Stimulated activated CD4-positive, alpha-beta T cell treated with anti-CD3 and anti-CD28 coated beads, Interleukin-2, amount 100 ng/mL, for 24 hours (primary cell): Measurements from ENCODE around the gene BARHL1.

Experiments used
- DNase-seq, 2 donors: peaks; one replicate each; pipeline ENCODE4 v3.0.0-alpha.2; 2020

The BARHL1 gene

GRCh38 chr9:132582276-132582785 is at the start of gene BARHL1:
BARHL1 (plus strand) TSS chr9:132582606; CDS start chr9:132582798, 192 bp downstream.
- no peak for DNase-seq

- no peak for DNase-seq
Measured at GRCh38 chr9:132534832-132535231, 47.6 kb upstream of the BARHL1 start.

- DNase-seq: no peak
Measured at GRCh38 chr9:132536124-132536523, 46.3 kb upstream of the BARHL1 start.

- no peak for DNase-seq
Measured at GRCh38 chr9:132537352-132537751, 45.1 kb upstream of the BARHL1 start.

- no peak for DNase-seq
Measured at GRCh38 chr9:132538071-132538470, 44.3 kb upstream of the BARHL1 start.

- DNase-seq: no peak
Measured at GRCh38 chr9:132539096-132539495, 43.3 kb upstream of the BARHL1 start.

GRCh38 chr9:132541051-132541450 is 41.4 kb upstream of the BARHL1 start:
- DNase-seq: no peak

- DNase-seq: no peak
Measured at GRCh38 chr9:132541870-132542830, 40.3 kb upstream of the BARHL1 start.

GRCh38 chr9:132543251-132543650 is 39.2 kb upstream of the BARHL1 start:
- DNase-seq: no peak

DNA sequence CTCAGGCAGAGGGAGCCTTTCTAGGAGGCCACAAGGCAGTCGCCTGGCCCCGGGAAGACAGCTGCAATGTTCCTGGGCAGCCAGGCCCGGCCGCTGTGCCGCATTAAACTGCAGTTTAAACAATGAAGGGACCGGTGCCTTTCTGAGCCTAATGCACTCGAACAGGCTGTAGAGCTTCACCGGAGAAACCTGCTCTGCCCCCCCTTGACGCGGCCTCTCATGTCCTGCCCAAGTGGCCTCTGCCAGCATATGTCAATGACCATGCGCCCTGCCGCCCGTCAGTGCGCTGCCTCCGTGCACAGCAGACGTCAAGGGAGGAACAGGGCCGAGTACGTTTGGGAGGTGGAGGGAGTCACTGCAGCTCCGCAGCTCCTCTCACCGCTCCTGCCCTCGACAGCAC is 38.4 kb upstream of the BARHL1 start:
- DNase-seq: no peak

DNA sequence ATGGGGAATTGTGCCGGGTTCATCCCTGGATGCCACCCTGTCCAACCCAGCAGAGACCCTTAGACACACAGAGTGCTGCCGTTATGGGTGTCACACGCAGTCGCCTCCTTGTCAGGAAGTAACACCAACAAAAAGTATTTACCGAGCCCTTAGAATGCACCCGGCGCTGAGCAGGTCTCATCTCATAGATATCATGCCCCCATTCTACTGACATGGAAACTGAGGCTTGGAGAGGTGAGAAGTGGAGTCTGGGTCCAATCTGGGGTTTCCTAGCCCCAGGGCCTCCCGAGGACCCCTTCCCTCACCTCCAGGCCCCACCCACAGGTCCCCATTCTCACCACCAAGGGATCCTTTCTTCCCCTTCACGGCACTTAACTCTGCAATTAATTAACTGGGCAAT is 36.8 kb upstream of the BARHL1 start:
- no peak for DNase-seq

GRCh38 chr9:132546148-132547051 is 36.0 kb upstream of the BARHL1 start:
- DNase-seq: no peak

- DNase-seq: no peak
Measured at GRCh38 chr9:132547052-132547431, 35.4 kb upstream of the BARHL1 start.

GRCh38 chr9:132547436-132547835 is 35.0 kb upstream of the BARHL1 start:
- DNase-seq: no peak

- DNase-seq: no peak
Measured at GRCh38 chr9:132547976-132548730, 34.3 kb upstream of the BARHL1 start.

- DNase-seq: no peak
Measured at GRCh38 chr9:132548751-132549640, 33.4 kb upstream of the BARHL1 start.

DNA sequence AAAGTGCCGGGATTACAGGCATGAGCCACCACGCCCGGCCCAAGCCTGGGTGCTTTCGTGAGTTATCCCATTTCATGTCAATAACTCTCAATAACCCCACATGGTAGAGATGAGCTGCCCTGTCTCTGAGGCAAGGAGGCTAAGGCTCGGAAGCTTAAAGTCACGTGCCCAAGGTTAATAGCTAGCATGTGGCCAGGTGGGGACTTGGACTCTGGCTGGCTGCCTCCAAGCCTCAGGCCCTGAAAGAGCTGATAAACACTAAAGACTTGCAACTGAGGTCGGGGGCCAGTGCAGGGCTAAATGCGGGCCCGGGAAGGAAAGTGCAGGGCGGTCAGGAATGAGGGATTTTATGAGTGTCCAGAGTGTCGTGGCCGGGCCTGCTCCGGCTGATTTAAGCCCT is 30.9 kb upstream of the BARHL1 start:
- no peak for DNase-seq

GRCh38 chr9:132552041-132552440 is 30.4 kb upstream of the BARHL1 start:
- DNase-seq: no peak

DNA sequence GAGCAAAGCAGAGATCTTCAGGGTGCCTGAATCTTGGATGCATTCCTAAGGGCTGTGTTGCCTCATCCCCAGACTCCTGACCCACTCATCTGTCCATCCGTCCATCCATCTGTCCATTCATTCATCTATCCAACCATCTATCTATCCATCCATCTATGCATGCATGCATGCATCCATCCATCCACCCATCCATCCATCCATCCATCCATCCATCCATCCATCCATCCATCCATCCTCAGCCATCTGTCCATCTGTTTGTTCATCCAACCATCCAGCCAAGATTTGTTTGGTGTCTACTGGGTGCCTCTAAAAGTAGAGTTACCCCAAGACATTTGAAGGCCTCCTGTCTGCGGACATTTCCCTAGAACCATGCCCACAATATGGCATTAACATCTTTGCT is 27.7 kb upstream of the BARHL1 start:
- no peak for DNase-seq

DNA sequence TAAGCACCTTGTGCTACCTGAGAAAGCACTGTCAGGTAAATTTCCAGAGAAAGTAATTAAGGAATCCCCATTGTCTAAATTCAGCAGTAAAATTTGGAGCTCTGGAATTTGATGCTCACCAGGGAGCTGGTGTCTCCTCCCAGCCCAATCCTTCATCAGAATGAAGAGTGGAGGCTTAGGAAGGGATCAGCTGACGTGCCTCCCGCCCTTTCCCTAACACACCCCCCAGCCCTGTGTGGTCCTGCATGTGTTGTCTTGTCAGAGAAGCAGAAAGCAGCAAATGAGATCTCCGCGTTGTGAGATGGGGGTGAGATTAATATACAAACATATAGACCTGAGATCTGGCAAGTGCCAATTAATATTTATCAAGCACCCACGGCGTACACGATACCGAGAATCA is 26.9 kb upstream of the BARHL1 start:
- no peak for DNase-seq

DNA sequence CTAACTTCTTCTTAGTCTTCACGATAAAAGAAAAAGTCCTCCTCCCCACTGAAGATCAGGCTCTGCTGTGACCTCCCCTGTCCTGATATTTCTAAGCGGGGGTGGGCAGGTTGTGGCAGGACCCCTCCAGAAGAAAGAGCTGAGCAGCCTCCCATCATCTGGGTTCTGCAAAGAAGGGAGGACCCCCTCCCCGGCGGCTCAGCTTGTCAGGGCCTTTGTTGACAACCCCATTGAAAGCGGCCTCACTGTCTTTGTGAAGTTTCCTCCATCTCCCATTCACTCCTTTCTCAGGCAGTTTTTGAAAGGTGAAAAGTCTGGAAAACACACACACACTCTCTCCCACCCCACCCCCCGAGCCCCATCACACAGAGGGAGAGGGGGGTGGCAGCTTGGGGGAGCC is 26.2 kb upstream of the BARHL1 start:
- no peak for DNase-seq

- no peak for DNase-seq
Measured at GRCh38 chr9:132556714-132557113, 25.7 kb upstream of the BARHL1 start.
